ENCODE results near the gene ARSG.
"Not testable (repeated sequence)": the region's sequence is repeated elsewhere in the genome, so short reads cannot be mapped to it uniquely, and the experiment has no call there.

Gene ARSG

GRCh38 chr17:68329331-68329730 is 38.0 kb downstream of the ARSG start:
- Histone ChIP-seq H3F3A (ENCODE audit: control insufficient read depth, insufficient read depth) (no peaks in the 10 kb centered on the region), H3K9me3 (ENCODE audit: control insufficient read depth, insufficient read depth, low read length) (no peaks in the 10 kb centered on the region), H3K79me2 (ENCODE audit: control insufficient read depth, low read length) (no peaks in the 10 kb centered on the region), H3K36me3 (ENCODE audit: control insufficient read depth, low read length) (no peaks in the 10 kb centered on the region), H4K20me1 (ENCODE audit: control insufficient read depth, insufficient read depth, low read depth, low read length) (no peaks in the 10 kb centered on the region), H3K27me3 (ENCODE audit: control insufficient read depth, low read length) (no peaks in the 10 kb centered on the region), H3K4me2 (ENCODE audit: low read length) (no peak overlapping the region), H3K4me3 (ENCODE audit: low read length) (no peak overlapping the region), H3K9me2 (replicated peaks; ENCODE audit: control insufficient read depth, low read length) (no peaks in the 10 kb centered on the region), H3K27ac (ENCODE audit: low read depth, low read length) (no peak overlapping the region), H3K4me1 (ENCODE audit: control insufficient read depth, low read length) (no peaks in the 10 kb centered on the region)
- TF ChIP-seq, protein P1, sequence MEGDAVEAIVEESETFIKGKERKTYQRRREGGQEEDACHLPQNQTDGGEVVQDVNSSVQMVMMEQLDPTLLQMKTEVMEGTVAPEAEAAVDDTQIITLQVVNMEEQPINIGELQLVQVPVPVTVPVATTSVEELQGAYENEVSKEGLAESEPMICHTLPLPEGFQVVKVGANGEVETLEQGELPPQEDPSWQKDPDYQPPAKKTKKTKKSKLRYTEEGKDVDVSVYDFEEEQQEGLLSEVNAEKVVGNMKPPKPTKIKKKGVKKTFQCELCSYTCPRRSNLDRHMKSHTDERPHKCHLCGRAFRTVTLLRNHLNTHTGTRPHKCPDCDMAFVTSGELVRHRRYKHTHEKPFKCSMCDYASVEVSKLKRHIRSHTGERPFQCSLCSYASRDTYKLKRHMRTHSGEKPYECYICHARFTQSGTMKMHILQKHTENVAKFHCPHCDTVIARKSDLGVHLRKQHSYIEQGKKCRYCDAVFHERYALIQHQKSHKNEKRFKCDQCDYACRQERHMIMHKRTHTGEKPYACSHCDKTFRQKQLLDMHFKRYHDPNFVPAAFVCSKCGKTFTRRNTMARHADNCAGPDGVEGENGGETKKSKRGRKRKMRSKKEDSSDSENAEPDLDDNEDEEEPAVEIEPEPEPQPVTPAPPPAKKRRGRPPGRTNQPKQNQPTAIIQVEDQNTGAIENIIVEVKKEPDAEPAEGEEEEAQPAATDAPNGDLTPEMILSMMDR (IDR thresholded peaks at IDR 0.05; ENCODE audit: low read depth, low read length, poor library complexity, severe bottlenecking), result no peak
- TF ChIP-seq EZH2phosphoT487 (IDR thresholded peaks at IDR 0.05; ENCODE audit: borderline replicate concordance, low read length), result no peak

- H3K79me2 ChIP-seq (ENCODE audit: control insufficient read depth, low read length); H3K4me1 ChIP-seq (ENCODE audit: control insufficient read depth, low read length); H3K27ac ChIP-seq (ENCODE audit: low read depth, low read length); H3K36me3 ChIP-seq (ENCODE audit: control insufficient read depth, low read length); H3K9me2 ChIP-seq (replicated peaks; ENCODE audit: control insufficient read depth, low read length); H4K20me1 ChIP-seq (ENCODE audit: control insufficient read depth, insufficient read depth, low read depth, low read length); H3K9me3 ChIP-seq (ENCODE audit: control insufficient read depth, insufficient read depth, low read length); H3K4me3 ChIP-seq (ENCODE audit: low read length); H3K4me2 ChIP-seq (ENCODE audit: low read length); H3K27me3 ChIP-seq (ENCODE audit: control insufficient read depth, low read length); H3F3A ChIP-seq (ENCODE audit: control insufficient read depth, insufficient read depth): not testable (repeated sequence)
Observed at GRCh38 chr17:68331932-68332331, 40.6 kb downstream of the ARSG start.

- H3K27ac ChIP-seq (ENCODE audit: low read depth, low read length), result no peak overlapping the region
Observed at GRCh38 chr17:68334393-68334792, 43.1 kb downstream of the ARSG start.

GRCh38 chr17:68341482-68341881 is 50.2 kb downstream of the ARSG start:
- H3K4me2 ChIP-seq (ENCODE audit: low read length), result no peak overlapping the region
- H3K9me3 ChIP-seq (ENCODE audit: control insufficient read depth, insufficient read depth, low read length), result no peaks in the 10 kb centered on the region
- no peaks in the 10 kb centered on the region for H3K36me3 ChIP-seq (ENCODE audit: control insufficient read depth, low read length)
- H3K9me2 ChIP-seq (replicated peaks; ENCODE audit: control insufficient read depth, low read length), result no peaks in the 10 kb centered on the region
- no peaks in the 10 kb centered on the region for H3K27me3 ChIP-seq (ENCODE audit: control insufficient read depth, low read length)
- H3K79me2 ChIP-seq (ENCODE audit: control insufficient read depth, low read length), result no peaks in the 10 kb centered on the region
- no peaks in the 10 kb centered on the region for H3F3A ChIP-seq (ENCODE audit: control insufficient read depth, insufficient read depth)
- H3K27ac ChIP-seq (ENCODE audit: low read depth, low read length), result no peak overlapping the region
- peaks cover 16% of the 10 kb centered on the region for H3K4me1 ChIP-seq (ENCODE audit: control insufficient read depth, low read length)
- TF ChIP-seq EZH2phosphoT487 (IDR thresholded peaks at IDR 0.05; ENCODE audit: borderline replicate concordance, low read length), result no peak
- TF ChIP-seq, protein P1 (IDR thresholded peaks at IDR 0.05; ENCODE audit: low read depth, low read length, poor library complexity, severe bottlenecking), result no peak
- no peak overlapping the region for H3K4me3 ChIP-seq (ENCODE audit: low read length)
- no peaks in the 10 kb centered on the region for H4K20me1 ChIP-seq (ENCODE audit: control insufficient read depth, insufficient read depth, low read depth, low read length)

More at GRCh38 chr17:68334393-68334792, 43.1 kb downstream of the ARSG start:
- no peaks in the 10 kb centered on the region for H4K20me1 ChIP-seq (ENCODE audit: control insufficient read depth, insufficient read depth, low read depth, low read length)
- H3K9me3 ChIP-seq (ENCODE audit: control insufficient read depth, insufficient read depth, low read length), result no peaks in the 10 kb centered on the region
- no peak overlapping the region for H3K4me2 ChIP-seq (ENCODE audit: low read length)
- H3F3A ChIP-seq (ENCODE audit: control insufficient read depth, insufficient read depth), result no peaks in the 10 kb centered on the region
- H3K4me1 ChIP-seq (ENCODE audit: control insufficient read depth, low read length), result no peaks in the 10 kb centered on the region
- no peaks in the 10 kb centered on the region for H3K9me2 ChIP-seq (replicated peaks; ENCODE audit: control insufficient read depth, low read length)
- no peaks in the 10 kb centered on the region for H3K36me3 ChIP-seq (ENCODE audit: control insufficient read depth, low read length)
- H3K4me3 ChIP-seq (ENCODE audit: low read length), result no peak overlapping the region
- TF ChIP-seq, protein P1 (IDR thresholded peaks at IDR 0.05; ENCODE audit: low read depth, low read length, poor library complexity, severe bottlenecking), result no peak
- no peak for TF ChIP-seq EZH2phosphoT487 (IDR thresholded peaks at IDR 0.05; ENCODE audit: borderline replicate concordance, low read length)
- H3K79me2 ChIP-seq (ENCODE audit: control insufficient read depth, low read length), result no peaks in the 10 kb centered on the region
- H3K27me3 ChIP-seq (ENCODE audit: control insufficient read depth, low read length), result no peaks in the 10 kb centered on the region
